ENCODE results near the gene SPECC1L.
A peak's percentile ranks its signal among the peaks of the same experiment; 100 is the strongest.

SPECC1L gene

DNA sequence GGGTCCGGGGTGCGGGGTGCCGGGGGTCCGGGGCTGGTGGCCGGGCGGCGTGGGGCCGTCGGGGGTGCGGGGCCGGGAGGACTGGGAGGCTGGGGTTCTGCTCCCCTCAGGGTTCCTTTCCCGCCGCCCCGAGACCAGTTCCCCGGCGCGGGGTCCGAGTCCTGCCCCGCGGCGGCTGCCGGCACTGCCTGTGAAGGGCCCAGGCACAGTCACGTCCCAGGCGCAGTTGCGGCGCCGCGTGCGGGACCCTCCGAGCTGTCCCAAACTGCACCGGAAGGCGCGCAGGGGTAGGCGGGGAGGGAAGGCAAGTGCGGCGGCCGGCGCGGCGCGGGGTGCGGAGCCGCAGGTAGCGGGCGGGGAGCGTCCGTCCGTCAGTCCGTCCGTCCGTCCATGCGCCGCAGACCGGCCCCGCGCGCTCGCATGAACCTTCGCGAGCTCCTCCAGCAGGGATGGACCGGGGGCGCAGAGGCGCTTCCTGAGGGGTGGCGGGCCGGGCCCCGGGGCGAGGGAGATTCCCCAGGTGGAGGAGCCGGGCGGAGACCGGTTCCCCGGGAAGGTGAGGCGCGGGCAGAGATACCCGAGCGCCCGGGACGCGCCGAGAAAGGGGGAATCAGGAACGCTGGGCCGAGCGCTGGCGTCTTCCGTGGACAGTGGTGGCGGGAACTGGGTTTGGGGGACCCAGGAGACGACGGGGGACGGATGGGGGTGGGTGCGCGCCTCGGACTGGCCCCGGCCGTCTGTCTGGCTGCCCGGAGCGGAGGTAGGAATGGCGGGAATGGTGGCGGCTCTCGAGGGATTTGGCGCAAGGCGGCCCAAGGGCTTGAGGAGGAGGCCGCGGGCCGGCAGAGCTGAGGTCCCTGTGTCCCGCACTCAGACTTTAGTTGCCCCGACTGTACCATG, 153.6 kb downstream of the SPECC1L start:
- peak overlapping the region; percentile 49; the same call in 1 of the 2 replicates for H3K9ac ChIP-seq

DNA sequence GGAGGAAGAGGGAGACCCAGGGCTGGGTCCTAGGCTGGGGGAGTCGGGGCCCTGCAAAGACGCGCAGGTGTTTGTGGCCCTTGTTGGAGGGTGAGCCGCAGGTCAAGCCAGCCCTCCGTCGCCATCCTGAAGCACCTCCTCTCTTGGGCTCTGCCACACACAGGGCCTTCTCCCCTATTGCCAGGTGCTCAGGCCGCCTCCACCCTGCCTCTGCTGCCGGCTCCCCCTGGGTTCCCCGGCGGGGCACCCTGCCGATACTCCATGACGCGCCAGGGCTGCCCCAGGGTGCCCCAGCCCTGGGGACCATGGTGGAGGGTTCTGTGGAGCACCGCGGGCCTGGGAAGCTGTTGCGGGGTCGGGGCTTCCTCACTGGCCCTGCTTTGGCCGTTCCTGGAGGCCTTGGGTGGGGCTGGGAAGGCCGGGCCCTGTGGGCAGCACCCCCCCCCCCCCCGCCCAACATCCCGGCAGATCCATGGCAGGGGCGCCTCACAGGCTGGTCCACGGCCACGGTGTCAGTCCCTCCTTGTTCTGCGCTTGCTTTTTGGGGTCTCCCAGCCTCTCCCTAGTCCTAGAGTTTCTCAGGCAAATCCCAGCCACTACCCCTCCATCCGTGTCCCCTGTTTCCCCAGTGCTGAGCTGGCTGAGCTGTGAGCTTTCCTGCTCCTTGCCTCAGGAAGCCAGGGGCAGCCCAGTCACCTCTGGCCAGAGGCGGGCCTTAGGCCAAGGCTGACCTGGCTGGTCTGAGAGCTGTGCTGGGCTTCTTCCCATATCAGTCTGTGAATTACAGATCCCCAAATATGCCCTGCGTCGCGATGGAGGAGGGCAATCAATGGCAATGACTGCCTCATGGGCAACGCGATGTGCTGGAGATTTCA, 154.5 kb downstream of the SPECC1L start:
- TF ChIP-seq, protein P1, sequence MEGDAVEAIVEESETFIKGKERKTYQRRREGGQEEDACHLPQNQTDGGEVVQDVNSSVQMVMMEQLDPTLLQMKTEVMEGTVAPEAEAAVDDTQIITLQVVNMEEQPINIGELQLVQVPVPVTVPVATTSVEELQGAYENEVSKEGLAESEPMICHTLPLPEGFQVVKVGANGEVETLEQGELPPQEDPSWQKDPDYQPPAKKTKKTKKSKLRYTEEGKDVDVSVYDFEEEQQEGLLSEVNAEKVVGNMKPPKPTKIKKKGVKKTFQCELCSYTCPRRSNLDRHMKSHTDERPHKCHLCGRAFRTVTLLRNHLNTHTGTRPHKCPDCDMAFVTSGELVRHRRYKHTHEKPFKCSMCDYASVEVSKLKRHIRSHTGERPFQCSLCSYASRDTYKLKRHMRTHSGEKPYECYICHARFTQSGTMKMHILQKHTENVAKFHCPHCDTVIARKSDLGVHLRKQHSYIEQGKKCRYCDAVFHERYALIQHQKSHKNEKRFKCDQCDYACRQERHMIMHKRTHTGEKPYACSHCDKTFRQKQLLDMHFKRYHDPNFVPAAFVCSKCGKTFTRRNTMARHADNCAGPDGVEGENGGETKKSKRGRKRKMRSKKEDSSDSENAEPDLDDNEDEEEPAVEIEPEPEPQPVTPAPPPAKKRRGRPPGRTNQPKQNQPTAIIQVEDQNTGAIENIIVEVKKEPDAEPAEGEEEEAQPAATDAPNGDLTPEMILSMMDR (conservative IDR thresholded peaks at IDR 0.05; ENCODE audit: low read depth, low read length), result no peak
- H2AFZ ChIP-seq (ENCODE audit: low read depth), result no peak overlapping the region
- no peak overlapping the region for H3K9ac ChIP-seq
- H3K4me2 ChIP-seq, result peak overlapping the region; percentile 60; the same call in 1 of the 2 replicates
- peaks cover 41% of the 10 kb centered on the region for H3K79me2 ChIP-seq (ENCODE audit: insufficient read depth, low read depth)
- no peaks in the 10 kb centered on the region for H3K36me3 ChIP-seq (ENCODE audit: insufficient read depth)
- no peaks in the 10 kb centered on the region for H4K20me1 ChIP-seq (ENCODE audit: insufficient read depth)
- no peaks in the 10 kb centered on the region for H3K27me3 ChIP-seq (ENCODE audit: insufficient read depth, low read depth)
- no peak overlapping the region for H3K27ac ChIP-seq
- H3K4me3 ChIP-seq (IDR thresholded peaks at IDR 0.05; ENCODE audit: insufficient read depth, low read depth, low read length), result no peak overlapping the region
- peaks cover 44% of the 10 kb centered on the region for H3K4me1 ChIP-seq (ENCODE audit: low read depth, poor library complexity, severe bottlenecking)

More for the DNA sequence above, 153.6 kb downstream of the SPECC1L start:
- TF ChIP-seq, protein P1 (conservative IDR thresholded peaks at IDR 0.05; ENCODE audit: low read depth, low read length), result no peak; the same call in 1 of the 2 replicates
- Histone ChIP-seq H3K79me2 (ENCODE audit: insufficient read depth, low read depth) (peaks cover 32% of the 10 kb centered on the region; the same call in 1 of the 2 replicates), H3K36me3 (ENCODE audit: insufficient read depth) (no peaks in the 10 kb centered on the region), H3K27ac (no peak overlapping the region), H4K20me1 (ENCODE audit: insufficient read depth) (no peaks in the 10 kb centered on the region), H3K27me3 (ENCODE audit: insufficient read depth, low read depth) (no peaks in the 10 kb centered on the region), H3K4me3 (IDR thresholded peaks at IDR 0.05; ENCODE audit: insufficient read depth, low read depth, low read length) (no peak overlapping the region), H3K4me1 (ENCODE audit: low read depth, poor library complexity, severe bottlenecking) (peaks cover 35% of the 10 kb centered on the region), H3K4me2 (peak overlapping the region; percentile 60), H2AFZ (ENCODE audit: low read depth) (peak overlapping the region; percentile 52)

DNA sequence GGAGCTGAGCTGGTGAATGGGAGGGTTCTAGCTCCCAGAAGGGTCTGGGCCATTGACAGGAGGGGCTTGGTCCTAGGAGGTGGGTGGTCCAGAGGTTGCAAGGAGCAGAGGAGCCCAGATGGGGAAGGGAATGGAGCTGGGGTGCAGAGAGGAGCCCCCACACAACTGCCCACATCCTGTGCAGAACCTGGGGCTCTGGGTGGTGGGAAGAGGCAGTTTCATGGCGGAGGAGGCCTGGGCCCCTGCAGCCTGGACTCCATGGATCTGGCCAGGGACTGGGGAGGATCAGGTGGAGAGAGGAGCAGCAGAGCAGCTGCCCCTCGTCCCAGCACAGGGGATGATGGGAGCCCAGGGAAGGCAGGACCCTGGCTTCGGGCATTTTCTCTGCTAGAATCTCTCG, 155.8 kb downstream of the SPECC1L start:
- H3K9ac ChIP-seq, result peak overlapping the region; percentile 94; the same call in 1 of the 2 replicates
- peaks cover 53% of the 10 kb centered on the region for H3K4me1 ChIP-seq (ENCODE audit: low read depth, poor library complexity, severe bottlenecking)
- TF ChIP-seq, protein P1 (conservative IDR thresholded peaks at IDR 0.05; ENCODE audit: low read depth, low read length), result no peak
- H3K4me2 ChIP-seq, result peak overlapping the region; percentile 99
- H3K27me3 ChIP-seq (ENCODE audit: insufficient read depth, low read depth), result no peaks in the 10 kb centered on the region
- H3K36me3 ChIP-seq (ENCODE audit: insufficient read depth), result no peaks in the 10 kb centered on the region
- H4K20me1 ChIP-seq (ENCODE audit: insufficient read depth), result no peaks in the 10 kb centered on the region
- H2AFZ ChIP-seq (ENCODE audit: low read depth), result no peak overlapping the region
- peaks cover 54% of the 10 kb centered on the region for H3K79me2 ChIP-seq (ENCODE audit: insufficient read depth, low read depth)
- H3K4me3 ChIP-seq (IDR thresholded peaks at IDR 0.05; ENCODE audit: insufficient read depth, low read depth, low read length), result no peak overlapping the region
- peak overlapping the region; percentile 100 for H3K27ac ChIP-seq

DNA sequence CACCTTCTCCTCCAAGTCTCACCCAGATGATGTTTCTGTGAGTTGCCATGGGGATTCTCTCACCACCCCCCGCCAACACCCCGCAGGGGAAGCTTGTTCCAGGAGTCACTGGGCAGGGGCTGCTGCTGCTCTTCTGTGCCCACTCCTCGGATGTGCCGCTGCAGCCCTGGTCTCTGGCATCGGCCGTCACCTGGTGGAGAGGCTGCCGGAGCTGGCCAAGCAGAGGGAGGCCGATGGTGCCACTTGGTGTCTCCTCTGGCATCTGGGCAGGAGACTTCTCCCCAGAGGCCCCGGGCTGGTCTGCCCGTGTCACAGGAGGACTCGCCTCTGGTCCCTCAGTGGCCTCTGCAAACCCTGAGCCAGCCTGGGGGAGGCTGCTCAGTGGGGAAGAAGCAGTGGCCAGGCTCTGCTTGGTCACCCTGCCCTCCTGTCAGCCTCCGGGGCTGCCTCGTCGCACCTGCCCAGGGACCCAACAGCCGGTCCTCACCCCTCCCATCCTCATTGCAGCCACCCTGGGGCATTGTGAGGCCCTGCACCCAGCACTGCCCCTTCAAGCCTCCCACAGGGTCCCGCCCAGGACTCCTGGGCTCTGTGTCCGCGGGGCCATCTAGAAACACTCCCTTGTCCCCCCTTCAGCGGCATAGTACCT, 156.3 kb downstream of the SPECC1L start:
- no peaks in the 10 kb centered on the region for H4K20me1 ChIP-seq (ENCODE audit: insufficient read depth)
- peaks cover 59% of the 10 kb centered on the region for H3K79me2 ChIP-seq (ENCODE audit: insufficient read depth, low read depth)
- TF ChIP-seq, protein P1 (conservative IDR thresholded peaks at IDR 0.05; ENCODE audit: low read depth, low read length), result no peak
- peak overlapping the region; percentile 100 for H3K27ac ChIP-seq
- peaks cover 55% of the 10 kb centered on the region for H3K4me1 ChIP-seq (ENCODE audit: low read depth, poor library complexity, severe bottlenecking)
- H3K4me3 ChIP-seq (IDR thresholded peaks at IDR 0.05; ENCODE audit: insufficient read depth, low read depth, low read length), result no peak overlapping the region
- H3K4me2 ChIP-seq, result peak overlapping the region; percentile 99
- peak overlapping the region; percentile 45 for H2AFZ ChIP-seq (ENCODE audit: low read depth)
- no peaks in the 10 kb centered on the region for H3K36me3 ChIP-seq (ENCODE audit: insufficient read depth)
- H3K27me3 ChIP-seq (ENCODE audit: insufficient read depth, low read depth), result no peaks in the 10 kb centered on the region
- peak overlapping the region; percentile 94 for H3K9ac ChIP-seq

Measured in KMS-11 (cell line).